Lower leg skin (tissue), 4 donors: ENCODE measurements around the gene WDR70. TPM values are rescaled to one million over a fixed set of nuclear protein-coding genes. Genes with fewer than 3 reads are reported as not detected.
"Not testable (repeated sequence)": the region's sequence is repeated elsewhere in the genome, so short reads cannot be mapped to it uniquely, and the experiment has no call there.

ENCODE experiments used
- DNase-seq, 2 donors: peaks; one replicate each; pipeline ENCODE4 v3.0.0-alpha.2; 2019; ENCODE audit warnings: low spot score in 2 of 2
- H3K4me3 ChIP-seq: fragments of 200-600 bp; sonication (generic); 2 replicates; pipeline ENCODE4 v1.5.1; 2017; ENCODE audit warnings: mild to moderate bottlenecking, low read depth; ENCODE audit not compliant: poor library complexity, severe bottlenecking
- POLR2A ChIP-seq, 2 donors: fragments of 450-650 bp; IDR thresholded peaks; one replicate each; pipeline ENCODE4 v1.6.1; 2016 to 2017; ENCODE audit warnings: antibody characterized with exemption in 2 of 2, mild to moderate bottlenecking in 1 of 2, moderate library complexity in 1 of 2
- WGBS, 2 donors: methylation state at CpG; one replicate each; pipeline ENCODE4 v1.1.5; 2018; 5-methylcytosine and 5-hydroxymethylcytosine counted together
- intact Hi-C: fragments of 100-400 bp; cut with DNase I; formaldehyde crosslinking; loops from one replicate; pipeline ENCODE4 v1.15.0; 2023; ENCODE audit warnings: low total_unique reads
- total RNA-seq, 4 donors: library from RNA; depleted of rRNA; stranded (reverse); fragments of >200 nt; gene quantifications; one replicate each; pipeline ENCODE4 v1.1.0, GENCODE V29; 2016
- TF ChIP-seq, protein P1 (sequence below), 3 donors: fragments of 450-650 bp; IDR thresholded peaks; one replicate each; pipeline ENCODE4 v1.5.1; 2016; ENCODE audit warnings: antibody characterized with exemption in 3 of 3, mild to moderate bottlenecking in 3 of 3, moderate library complexity in 2 of 3

Gene WDR70
- total RNA-seq, 4 donors from 2014 or later = 19.1 to 25.5 (median 23.7) TPM

DNA sequence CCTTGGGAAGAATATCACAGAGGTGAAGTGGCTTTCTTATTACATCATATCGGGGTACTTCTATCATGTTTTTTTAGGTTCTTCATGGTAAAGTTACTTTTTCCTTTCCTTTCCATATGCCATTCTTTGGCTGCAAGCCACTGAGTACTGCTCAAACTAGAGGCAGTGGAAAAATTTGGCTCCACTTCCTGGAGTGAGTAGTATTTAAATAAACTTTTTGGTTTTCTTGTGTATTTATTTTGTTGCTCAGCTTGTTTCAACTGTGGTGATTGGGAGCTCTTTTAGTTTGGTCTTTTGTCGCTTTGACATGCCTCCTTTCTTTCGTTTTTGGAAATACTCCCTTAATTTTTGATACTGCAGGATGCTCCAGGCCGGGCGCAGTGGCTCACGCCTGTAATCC is 69.8 kb downstream of the WDR70 start:
- intact Hi-C loops = no loop called here
- 96 to 100% methylated on average over 6 of the region's 6 CpGs for WGBS, 2 donors
- TF ChIP-seq, protein P1, sequence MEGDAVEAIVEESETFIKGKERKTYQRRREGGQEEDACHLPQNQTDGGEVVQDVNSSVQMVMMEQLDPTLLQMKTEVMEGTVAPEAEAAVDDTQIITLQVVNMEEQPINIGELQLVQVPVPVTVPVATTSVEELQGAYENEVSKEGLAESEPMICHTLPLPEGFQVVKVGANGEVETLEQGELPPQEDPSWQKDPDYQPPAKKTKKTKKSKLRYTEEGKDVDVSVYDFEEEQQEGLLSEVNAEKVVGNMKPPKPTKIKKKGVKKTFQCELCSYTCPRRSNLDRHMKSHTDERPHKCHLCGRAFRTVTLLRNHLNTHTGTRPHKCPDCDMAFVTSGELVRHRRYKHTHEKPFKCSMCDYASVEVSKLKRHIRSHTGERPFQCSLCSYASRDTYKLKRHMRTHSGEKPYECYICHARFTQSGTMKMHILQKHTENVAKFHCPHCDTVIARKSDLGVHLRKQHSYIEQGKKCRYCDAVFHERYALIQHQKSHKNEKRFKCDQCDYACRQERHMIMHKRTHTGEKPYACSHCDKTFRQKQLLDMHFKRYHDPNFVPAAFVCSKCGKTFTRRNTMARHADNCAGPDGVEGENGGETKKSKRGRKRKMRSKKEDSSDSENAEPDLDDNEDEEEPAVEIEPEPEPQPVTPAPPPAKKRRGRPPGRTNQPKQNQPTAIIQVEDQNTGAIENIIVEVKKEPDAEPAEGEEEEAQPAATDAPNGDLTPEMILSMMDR (IDR thresholded peaks at IDR 0.05) = no peak

DNA sequence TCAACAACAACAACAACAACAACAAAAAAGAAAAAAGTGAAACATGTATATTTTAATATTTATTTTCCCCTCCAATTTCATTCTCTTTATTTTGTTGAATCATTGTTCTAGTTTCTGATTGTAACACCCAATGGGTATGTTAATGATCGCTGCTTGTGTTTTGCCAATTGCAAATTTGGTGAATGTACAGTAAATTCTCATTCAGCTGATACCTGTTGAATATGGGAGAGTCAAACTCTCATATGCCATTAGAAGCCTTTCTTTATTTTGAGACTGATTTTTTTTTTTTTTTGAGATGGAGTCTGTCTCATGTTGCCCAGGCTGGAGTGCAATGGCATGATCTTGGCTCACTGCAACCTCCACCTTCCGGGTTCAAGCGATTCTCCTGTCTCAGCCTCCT is 72.9 kb downstream of the WDR70 start:
- WGBS, 2 donors = 96 to 99% methylated on average over 3 of the region's 3 CpGs
- DNase-seq, H3K4me3 ChIP-seq, intact Hi-C loops: not testable (repeated sequence)

More for the DNA sequence above, 69.8 kb downstream of the WDR70 start:
- no peak for DNase-seq
- H3K4me3 ChIP-seq = no peak overlapping the region

DNA sequence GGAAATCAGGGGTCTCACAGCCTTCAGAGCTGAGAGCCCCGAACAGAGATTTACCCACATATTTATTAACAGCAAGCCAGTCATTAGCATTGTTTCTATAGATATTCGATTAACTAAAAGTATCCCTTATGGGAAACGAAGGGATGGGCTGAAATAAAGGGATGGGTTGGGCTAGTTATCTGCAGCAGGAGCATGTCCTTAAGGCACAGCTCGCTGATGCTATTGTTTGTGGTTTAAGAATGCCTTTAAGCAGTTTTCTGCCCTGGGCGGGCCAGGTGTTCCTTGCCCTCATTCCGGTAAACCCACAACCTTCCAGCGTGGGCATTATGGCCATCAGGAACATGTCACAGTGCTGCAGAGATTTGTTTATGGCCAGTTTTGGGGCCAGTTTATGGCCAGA is 74.1 kb downstream of the WDR70 start:
- WGBS, 2 donors = 94 to 97% methylated on average over 7 of the region's 7 CpGs
- not testable (repeated sequence) for H3K4me3 ChIP-seq

DNA sequence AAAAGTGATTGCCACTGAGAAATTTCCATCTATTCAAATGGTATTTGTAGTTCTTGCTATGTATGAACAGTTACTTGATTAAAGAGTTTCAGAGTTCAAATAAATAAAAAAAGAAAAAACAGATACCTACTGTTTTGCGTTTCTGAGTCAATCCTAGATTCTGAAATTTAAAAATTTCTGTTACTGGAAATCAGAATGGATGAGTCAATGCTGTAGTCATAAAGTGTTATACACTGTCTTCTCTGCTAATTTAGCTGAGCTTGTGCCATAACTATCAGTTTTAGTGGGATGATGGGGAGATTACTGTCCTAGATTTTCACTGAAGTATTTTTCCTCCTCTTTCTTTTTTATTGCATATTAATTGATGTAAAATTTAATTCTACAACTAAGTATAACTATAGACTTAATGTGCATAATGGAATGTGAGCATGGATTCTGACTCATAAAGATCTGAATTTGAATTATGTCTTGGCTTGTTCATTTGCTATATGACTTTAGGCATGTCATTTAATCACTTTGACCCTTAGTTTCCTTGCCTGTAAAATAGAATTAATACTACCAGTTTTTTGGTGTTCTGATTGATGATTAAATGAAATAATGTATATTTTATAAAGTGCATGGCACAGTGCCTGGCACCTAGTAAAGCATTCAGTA is 75.4 kb downstream of the WDR70 start:
- 69 to 78% methylated on average over 1 of the region's 1 CpG for WGBS, 2 donors
- H3K4me3 ChIP-seq, intact Hi-C loops, DNase-seq: not testable (repeated sequence)

More for the DNA sequence above, 74.1 kb downstream of the WDR70 start:
- DNase-seq, intact Hi-C loops: not testable (repeated sequence)

DNA sequence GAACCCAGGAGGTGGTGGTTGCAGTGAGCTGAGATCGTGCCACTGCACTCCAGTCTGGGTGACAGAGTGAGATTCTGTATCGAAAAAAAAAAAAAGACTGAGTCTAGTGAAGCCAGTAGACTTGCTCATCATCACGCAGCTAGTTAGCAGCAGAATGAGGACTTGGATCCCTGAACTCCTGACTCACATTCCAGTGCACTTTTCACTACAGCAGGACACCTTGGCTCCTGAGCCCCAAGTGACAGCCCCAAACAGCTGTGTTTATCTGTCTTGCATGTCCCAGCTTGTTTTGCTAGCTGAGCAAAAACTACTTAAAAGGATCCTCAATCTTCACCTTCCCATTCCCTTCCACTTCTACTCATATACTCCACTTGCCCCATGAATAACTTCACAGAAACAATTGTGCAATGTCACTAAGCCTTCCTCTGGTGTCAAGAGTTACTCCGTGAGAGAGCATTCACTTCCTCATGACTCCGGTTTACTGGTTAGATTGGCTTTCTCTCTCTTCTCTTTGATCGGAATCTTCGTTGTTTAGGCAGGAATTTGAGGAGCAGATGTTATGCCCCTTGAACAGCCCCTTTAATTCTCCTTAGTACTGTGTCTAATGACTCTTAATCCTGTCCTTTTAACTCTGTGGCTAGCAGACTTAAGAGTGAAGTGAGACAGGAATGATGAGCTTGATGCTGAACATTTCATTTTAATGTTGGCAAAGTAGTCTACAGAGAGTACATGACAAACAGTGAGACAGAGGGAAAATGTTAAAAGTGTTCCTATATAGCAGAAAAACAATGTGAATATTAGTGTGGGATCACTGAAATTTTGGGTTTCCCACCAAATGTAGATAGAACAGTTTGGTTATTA is 84.3 kb downstream of the WDR70 start:
- 63 to 75% methylated on average over 7 of the region's 7 CpGs for WGBS, 2 donors
- intact Hi-C loops = not testable (repeated sequence)

DNA sequence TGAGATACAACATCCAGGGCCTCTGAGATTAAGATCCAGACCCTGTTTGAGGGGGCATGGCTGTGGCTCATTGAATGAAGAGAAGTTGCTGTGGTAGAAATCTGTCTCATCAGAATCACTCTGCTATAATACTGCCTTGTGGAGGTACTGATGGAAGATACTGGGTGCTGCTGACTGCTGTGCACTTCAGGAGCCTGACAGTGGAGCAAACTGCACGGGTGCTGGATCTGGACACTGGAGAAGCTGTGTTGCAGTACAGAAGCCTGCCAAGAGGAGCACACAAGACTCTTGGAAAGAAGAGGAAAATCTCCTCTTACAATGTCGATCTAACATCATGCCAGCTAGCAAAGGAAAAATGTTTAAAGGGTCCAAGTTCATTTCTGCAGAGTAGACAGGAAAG is 85.5 kb downstream of the WDR70 start:
- intact Hi-C loops, DNase-seq, H3K4me3 ChIP-seq: not testable (repeated sequence)
- WGBS, 2 donors = 51 to 65% methylated on average over 2 of the region's 2 CpGs

More for the DNA sequence above, 84.3 kb downstream of the WDR70 start:
- not testable (repeated sequence) for H3K4me3 ChIP-seq, DNase-seq

DNA sequence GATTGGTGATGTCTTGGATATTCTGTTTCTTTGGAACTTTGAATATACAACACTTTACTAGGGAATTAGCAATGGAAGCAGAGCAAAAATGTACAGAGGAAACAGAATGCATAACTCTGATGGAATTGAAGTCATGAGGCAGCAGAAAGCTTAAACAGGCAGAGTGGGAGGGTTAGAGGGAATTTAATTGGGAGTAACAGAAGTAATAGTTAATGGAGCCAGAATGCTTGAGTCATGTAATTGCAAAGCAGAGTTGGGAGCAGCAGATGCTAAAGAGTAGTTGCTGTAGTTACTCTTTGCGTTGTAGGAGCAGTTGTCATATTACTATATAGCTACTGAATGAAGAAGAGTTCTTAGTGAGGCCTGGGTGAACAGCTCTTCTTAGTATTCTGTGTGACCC is 90.3 kb downstream of the WDR70 start:
- WGBS, 2 donors = 82 to 95% methylated on average over 1 of the region's 1 CpG
- H3K4me3 ChIP-seq, DNase-seq, intact Hi-C loops: not testable (repeated sequence)

DNA sequence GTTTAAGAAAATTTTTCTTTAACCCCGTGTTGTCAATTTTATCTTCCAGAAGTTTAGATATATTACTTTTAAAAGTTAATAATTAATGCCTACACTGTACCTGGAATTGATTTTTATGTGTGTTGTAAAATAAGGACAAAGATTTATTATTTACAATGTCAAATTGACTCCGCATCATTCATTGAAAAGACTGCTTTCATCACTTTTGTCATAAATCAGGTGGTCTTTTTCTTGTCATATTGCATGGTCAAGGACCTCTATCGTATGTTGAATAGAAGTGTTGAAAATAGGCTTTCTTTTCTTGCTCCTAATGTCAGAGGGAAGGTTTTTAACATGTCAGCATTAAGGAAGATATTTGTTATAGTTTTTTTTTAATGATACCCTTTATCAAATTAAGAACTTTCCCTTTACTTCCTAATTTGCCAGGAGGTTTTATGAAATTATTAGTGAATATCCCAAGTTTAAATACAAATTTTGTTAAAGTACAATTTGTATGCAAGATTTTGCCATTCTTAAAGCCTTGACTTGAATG is 92.6 kb downstream of the WDR70 start:
- WGBS, 2 donors = 64 to 65% methylated on average over 3 of the region's 3 CpGs
- intact Hi-C loops = no loop called here
- no peak for TF ChIP-seq POLR2A (IDR thresholded peaks at IDR 0.05)
- TF ChIP-seq, protein P1 (IDR thresholded peaks at IDR 0.05) = no peak
- H3K4me3 ChIP-seq = no peak overlapping the region
- no peak for DNase-seq
